Osteocyte (in vitro differentiated cells): Measurements from ENCODE around the gene PROX1. TPM values are rescaled to one million over a fixed set of nuclear protein-coding genes. Genes with fewer than 3 reads are reported as not detected.

Experiments used
- DNase-seq: peaks from one replicate; pipeline ENCODE4 v3.0.0; 2021; ENCODE audit warnings: mixed read lengths; ENCODE audit not compliant: unreplicated experiment; ENCODE audit errors: extremely low spot score
- H3K27ac Mint-ChIP-seq: one replicate; pipeline ENCODE4 v1.8.0; 2021; ENCODE audit warnings: mild to moderate bottlenecking, mixed read lengths; ENCODE audit not compliant: unreplicated experiment
- H3K27me3 Mint-ChIP-seq: one replicate; pipeline ENCODE4 v1.8.0; 2021; ENCODE audit warnings: mixed read lengths; ENCODE audit not compliant: unreplicated experiment
- H3K36me3 Mint-ChIP-seq: one replicate; pipeline ENCODE4 v1.8.0; 2021; ENCODE audit warnings: mixed read lengths; ENCODE audit not compliant: unreplicated experiment
- H3K4me1 Mint-ChIP-seq: one replicate; pipeline ENCODE4 v1.8.0; 2021; ENCODE audit warnings: mixed read lengths; ENCODE audit not compliant: unreplicated experiment
- H3K4me3 Mint-ChIP-seq: one replicate; pipeline ENCODE4 v1.8.0; 2021; ENCODE audit warnings: mild to moderate bottlenecking, moderate library complexity, mixed read lengths; ENCODE audit not compliant: unreplicated experiment
- H3K9me3 Mint-ChIP-seq: one replicate; pipeline ENCODE4 v1.8.0; 2021; ENCODE audit warnings: mixed read lengths; ENCODE audit not compliant: unreplicated experiment
- CTCF ChIP-seq: fragments of 200-600 bp; sonication (generic); IDR thresholded peaks from 2 replicates; pipeline ENCODE4 v1.5.0; 2021; ENCODE audit warnings: antibody characterized with exemption, mild to moderate bottlenecking, moderate library complexity
- total RNA-seq: library from RNA; stranded (reverse); gene quantifications from 2 replicates; pipeline ENCODE4 v1.2.1, GENCODE V29; 2021

The PROX1 gene
- total RNA-seq, 1 donor from 2014 or later = 0.32 TPM

GRCh38 chr1:213994888-213995287 lies 7.1 kb downstream of the PROX1 start:
- no peaks in the 10 kb centered on the region for H3K9me3 Mint-ChIP-seq
- H3K27me3 Mint-ChIP-seq = peaks cover 42% of the 10 kb centered on the region
- no peaks in the 10 kb centered on the region for H3K36me3 Mint-ChIP-seq
- no peak for DNase-seq
- no peaks in the 10 kb centered on the region for H3K4me1 Mint-ChIP-seq
- H3K4me3 Mint-ChIP-seq = no peak overlapping the region
- no peak overlapping the region for H3K27ac Mint-ChIP-seq
- TF ChIP-seq CTCF = no peak

GRCh38 chr1:213995603-213996002 lies 7.8 kb downstream of the PROX1 start:
- no peaks in the 10 kb centered on the region for H3K9me3 Mint-ChIP-seq
- no peaks in the 10 kb centered on the region for H3K4me1 Mint-ChIP-seq
- peaks cover 36% of the 10 kb centered on the region for H3K27me3 Mint-ChIP-seq
- H3K4me3 Mint-ChIP-seq = no peak overlapping the region
- no peak for TF ChIP-seq CTCF
- H3K27ac Mint-ChIP-seq = no peak overlapping the region
- no peaks in the 10 kb centered on the region for H3K36me3 Mint-ChIP-seq
- DNase-seq = no peak

- Mint-ChIP-seq H3K9me3 (no peaks in the 10 kb centered on the region), H3K36me3 (no peaks in the 10 kb centered on the region), H3K4me3 (no peak overlapping the region), H3K27me3 (peaks cover 28% of the 10 kb centered on the region), H3K27ac (no peak overlapping the region), H3K4me1 (no peaks in the 10 kb centered on the region)
- DNase-seq = no peak
- TF ChIP-seq CTCF = no peak
Observed at GRCh38 chr1:213996320-213997037, 8.7 kb downstream of the PROX1 start.

- Mint-ChIP-seq H3K27me3 (peaks cover 21% of the 10 kb centered on the region), H3K27ac (no peak overlapping the region), H3K4me3 (no peak overlapping the region), H3K36me3 (no peaks in the 10 kb centered on the region), H3K4me1 (no peaks in the 10 kb centered on the region), H3K9me3 (no peaks in the 10 kb centered on the region)
- TF ChIP-seq CTCF = no peak
- DNase-seq = no peak
Observed at GRCh38 chr1:213997038-213997771, 9.4 kb downstream of the PROX1 start.

- TF ChIP-seq CTCF = no peak
- Mint-ChIP-seq H3K36me3 (no peaks in the 10 kb centered on the region), H3K27me3 (peaks cover 16% of the 10 kb centered on the region)
Observed at GRCh38 chr1:213997772-213998107, 10.0 kb downstream of the PROX1 start.

More at GRCh38 chr1:213997772-213998107, 10.0 kb downstream of the PROX1 start:
- H3K4me3 Mint-ChIP-seq = no peak overlapping the region
- no peaks in the 10 kb centered on the region for H3K9me3 Mint-ChIP-seq
- no peaks in the 10 kb centered on the region for H3K4me1 Mint-ChIP-seq
- no peak overlapping the region for H3K27ac Mint-ChIP-seq
- DNase-seq = no peak
